ENCODE results near the gene RBBP8NL. TPM values are rescaled to one million over a fixed set of nuclear protein-coding genes. Genes with fewer than 3 reads are reported as not detected.

RBBP8NL gene
- total RNA-seq, 2 donors from 2014 or later: 0.40 TPM; not detected in 1

DNA sequence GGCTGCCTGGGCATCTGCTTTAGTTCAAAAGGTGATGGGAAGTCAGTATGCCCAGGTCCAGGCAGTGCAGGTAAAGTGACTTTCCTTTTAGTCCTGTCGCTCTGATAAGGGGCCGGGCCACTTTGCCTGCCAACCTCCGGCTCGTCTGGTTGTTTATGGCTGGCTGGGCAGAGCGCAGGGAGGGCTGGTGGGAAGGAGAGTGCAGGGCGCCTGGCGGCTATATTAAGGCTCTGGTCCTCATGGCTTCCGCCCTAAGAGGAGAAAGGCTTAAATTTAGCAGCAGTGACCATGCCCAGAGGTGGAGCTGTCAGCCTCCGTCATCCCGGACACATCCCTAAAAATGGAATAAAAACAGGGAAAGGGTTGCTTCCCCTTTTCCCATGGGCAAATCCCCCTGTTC is 33.8 kb upstream of the RBBP8NL start:
- H3K9ac ChIP-seq (ENCODE audit: extremely low read depth, low read length, poor library complexity, severe bottlenecking): no peak overlapping the region
- H3K27me3 Mint-ChIP-seq (ENCODE audit: insufficient read depth): no peaks in the 10 kb centered on the region
- no peaks in the 10 kb centered on the region for H3K9me3 Mint-ChIP-seq
- H3K4me1 Mint-ChIP-seq: no peaks in the 10 kb centered on the region
- no peak overlapping the region for H3K27ac ChIP-seq (ENCODE audit: low read depth, low read length)
- no peak overlapping the region for H3K27ac Mint-ChIP-seq
- no peak overlapping the region for H3K4me3 ChIP-seq (ENCODE audit: low read length)
- H3K36me3 Mint-ChIP-seq (ENCODE audit: low read depth): no peaks in the 10 kb centered on the region
- H3K27me3 ChIP-seq (ENCODE audit: control insufficient read depth, insufficient read depth, low read length, poor library complexity, severe bottlenecking): no peaks in the 10 kb centered on the region
- 87 to 93% methylated on average over 4 to 10 of the region's 10 CpGs for WGBS, 2 experiments (ENCODE audit: insufficient coverage in 1 of 2, insufficient read length in 1 of 2)
- DNase-seq: no peak
- no peaks in the 10 kb centered on the region for H3K9me3 ChIP-seq (ENCODE audit: control insufficient read depth, low read length)
- TF ChIP-seq, protein P1, sequence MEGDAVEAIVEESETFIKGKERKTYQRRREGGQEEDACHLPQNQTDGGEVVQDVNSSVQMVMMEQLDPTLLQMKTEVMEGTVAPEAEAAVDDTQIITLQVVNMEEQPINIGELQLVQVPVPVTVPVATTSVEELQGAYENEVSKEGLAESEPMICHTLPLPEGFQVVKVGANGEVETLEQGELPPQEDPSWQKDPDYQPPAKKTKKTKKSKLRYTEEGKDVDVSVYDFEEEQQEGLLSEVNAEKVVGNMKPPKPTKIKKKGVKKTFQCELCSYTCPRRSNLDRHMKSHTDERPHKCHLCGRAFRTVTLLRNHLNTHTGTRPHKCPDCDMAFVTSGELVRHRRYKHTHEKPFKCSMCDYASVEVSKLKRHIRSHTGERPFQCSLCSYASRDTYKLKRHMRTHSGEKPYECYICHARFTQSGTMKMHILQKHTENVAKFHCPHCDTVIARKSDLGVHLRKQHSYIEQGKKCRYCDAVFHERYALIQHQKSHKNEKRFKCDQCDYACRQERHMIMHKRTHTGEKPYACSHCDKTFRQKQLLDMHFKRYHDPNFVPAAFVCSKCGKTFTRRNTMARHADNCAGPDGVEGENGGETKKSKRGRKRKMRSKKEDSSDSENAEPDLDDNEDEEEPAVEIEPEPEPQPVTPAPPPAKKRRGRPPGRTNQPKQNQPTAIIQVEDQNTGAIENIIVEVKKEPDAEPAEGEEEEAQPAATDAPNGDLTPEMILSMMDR (conservative IDR thresholded peaks at IDR 0.05): no peak
- no peaks in the 10 kb centered on the region for H3K4me1 ChIP-seq (ENCODE audit: control insufficient read depth, insufficient read depth, low read length)
- no peak overlapping the region for H3K4me3 Mint-ChIP-seq
- H3K36me3 ChIP-seq (ENCODE audit: control insufficient read depth, insufficient read depth, low read length): no peaks in the 10 kb centered on the region

DNA sequence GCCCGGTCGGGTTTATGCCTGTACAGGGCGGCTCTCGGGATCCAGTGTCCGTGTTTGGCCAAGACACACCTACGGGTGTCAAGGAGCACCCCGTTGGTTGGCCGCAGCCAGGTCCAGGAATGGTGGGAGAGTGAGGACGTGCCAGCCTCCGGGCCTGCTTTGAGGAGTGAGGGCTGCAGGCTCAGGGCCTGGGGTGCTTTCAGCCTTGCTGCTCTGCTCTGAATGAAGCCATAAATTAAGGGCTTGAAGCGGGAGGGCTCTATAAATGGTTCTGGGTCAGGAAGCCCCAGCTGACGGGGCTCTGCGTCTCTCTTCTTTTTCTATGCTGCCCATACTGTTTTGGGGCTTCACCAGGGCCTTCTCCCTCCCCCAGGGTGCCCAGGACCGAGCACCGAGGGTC is 33.3 kb upstream of the RBBP8NL start:
- Mint-ChIP-seq H3K4me3 (no peak overlapping the region), H3K27ac (no peak overlapping the region)
- WGBS, 2 experiments (ENCODE audit: insufficient coverage in 1 of 2, insufficient read length in 1 of 2): 94 to 96% methylated on average over 11 to 15 of the region's 15 CpGs

DNA sequence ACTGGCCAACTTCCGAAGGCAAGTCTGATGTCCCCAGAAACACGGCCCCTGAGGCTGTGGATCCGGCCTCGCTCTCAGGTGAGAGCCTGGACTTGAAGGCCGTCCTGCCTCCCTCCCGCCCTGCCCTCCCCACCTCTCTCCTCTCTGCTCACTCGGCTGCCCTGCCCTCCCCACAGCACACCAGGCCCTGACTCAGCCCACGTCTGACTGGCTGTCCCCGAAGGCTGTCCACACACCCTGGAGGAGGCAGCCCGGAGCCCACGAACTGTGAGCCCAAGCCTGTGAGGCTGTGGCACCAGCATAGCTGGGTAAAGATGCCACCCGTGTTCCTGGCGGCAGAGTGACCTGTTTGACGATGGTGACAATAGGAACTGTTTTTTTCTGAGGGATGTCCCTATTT is 32.1 kb upstream of the RBBP8NL start:
- no peaks in the 10 kb centered on the region for H3K9me3 ChIP-seq (ENCODE audit: control insufficient read depth, low read length)
- Mint-ChIP-seq H3K27ac (no peak overlapping the region), H3K36me3 (ENCODE audit: low read depth) (no peaks in the 10 kb centered on the region), H3K27me3 (ENCODE audit: insufficient read depth) (no peaks in the 10 kb centered on the region), H3K9me3 (no peaks in the 10 kb centered on the region), H3K4me3 (no peak overlapping the region), H3K4me1 (peaks cover 3% of the 10 kb centered on the region)
- no peak for DNase-seq
- H3K4me1 ChIP-seq (ENCODE audit: control insufficient read depth, insufficient read depth, low read length): no peaks in the 10 kb centered on the region
- H3K27me3 ChIP-seq (ENCODE audit: control insufficient read depth, insufficient read depth, low read length, poor library complexity, severe bottlenecking): no peaks in the 10 kb centered on the region
- WGBS, 2 experiments (ENCODE audit: insufficient coverage in 1 of 2, insufficient read length in 1 of 2): 78 to 82% methylated on average over 9 to 14 of the region's 14 CpGs
- TF ChIP-seq, protein P1 (conservative IDR thresholded peaks at IDR 0.05): no peak
- no peak overlapping the region for H3K4me3 ChIP-seq (ENCODE audit: low read length)
- no peak overlapping the region for H3K27ac ChIP-seq (ENCODE audit: low read depth, low read length)
- no peak overlapping the region for H3K9ac ChIP-seq (ENCODE audit: extremely low read depth, low read length, poor library complexity, severe bottlenecking)
- H3K36me3 ChIP-seq (ENCODE audit: control insufficient read depth, insufficient read depth, low read length): no peaks in the 10 kb centered on the region

More for the DNA sequence above, 33.3 kb upstream of the RBBP8NL start:
- H3K9ac ChIP-seq (ENCODE audit: extremely low read depth, low read length, poor library complexity, severe bottlenecking): no peak overlapping the region
- no peak overlapping the region for H3K4me3 ChIP-seq (ENCODE audit: low read length)
- no peak for DNase-seq
- no peaks in the 10 kb centered on the region for H3K4me1 ChIP-seq (ENCODE audit: control insufficient read depth, insufficient read depth, low read length)
- Mint-ChIP-seq H3K9me3 (no peaks in the 10 kb centered on the region), H3K27me3 (ENCODE audit: insufficient read depth) (no peaks in the 10 kb centered on the region), H3K36me3 (ENCODE audit: low read depth) (no peaks in the 10 kb centered on the region), H3K4me1 (no peaks in the 10 kb centered on the region)
- H3K27ac ChIP-seq (ENCODE audit: low read depth, low read length): no peak overlapping the region
- no peaks in the 10 kb centered on the region for H3K27me3 ChIP-seq (ENCODE audit: control insufficient read depth, insufficient read depth, low read length, poor library complexity, severe bottlenecking)
- no peaks in the 10 kb centered on the region for H3K36me3 ChIP-seq (ENCODE audit: control insufficient read depth, insufficient read depth, low read length)
- H3K9me3 ChIP-seq (ENCODE audit: control insufficient read depth, low read length): no peaks in the 10 kb centered on the region
- TF ChIP-seq, protein P1 (conservative IDR thresholded peaks at IDR 0.05): no peak
